Thymus (tissue), 11 donors: ENCODE results near the gene DMPK. TPM values are rescaled to one million over a fixed set of nuclear protein-coding genes. Genes with fewer than 3 reads are reported as not detected.

Experiments
- DNase-seq, 9 donors: peaks; one replicate each; pipeline ENCODE4 v3.0.0-alpha.2; 2013; ENCODE audit warnings: low spot score in 9 of 9, low read depth in 6 of 9, missing footprints in 1 of 9
- H3K27ac ChIP-seq, 2 donors: one replicate each; pipeline ENCODE4 v1.5.1; 2013; ENCODE audit warnings: control low read depth in 1 of 2, low read depth in 1 of 2, low read length in 1 of 2, mild to moderate bottlenecking in 1 of 2, moderate library complexity in 1 of 2
- H3K27me3 ChIP-seq, 2 donors: one replicate each; pipeline ENCODE4 v1.5.1; 2013; ENCODE audit warnings: low read length in 1 of 2; ENCODE audit not compliant: control insufficient read depth in 2 of 2, insufficient read depth in 1 of 2
- H3K36me3 ChIP-seq, 2 donors: one replicate each; pipeline ENCODE4 v1.5.1; 2013; ENCODE audit warnings: low read length in 1 of 2, mild to moderate bottlenecking in 1 of 2, moderate library complexity in 1 of 2; ENCODE audit not compliant: control insufficient read depth in 2 of 2, insufficient read depth in 2 of 2
- H3K4me1 ChIP-seq, 2 donors: one replicate each; pipeline ENCODE4 v1.5.1; 2013; ENCODE audit warnings: low read length in 2 of 2; ENCODE audit not compliant: control insufficient read depth in 2 of 2, insufficient read depth in 2 of 2
- H3K4me3 ChIP-seq, 2 donors: one replicate each; pipeline ENCODE4 v1.5.1; 2013; ENCODE audit warnings: low read length in 2 of 2, control low read depth in 1 of 2, mild to moderate bottlenecking in 1 of 2
- H3K9me3 ChIP-seq, 2 donors: one replicate each; pipeline ENCODE4 v1.5.1; 2013; ENCODE audit warnings: low read length in 1 of 2, mild to moderate bottlenecking in 1 of 2; ENCODE audit not compliant: control insufficient read depth in 2 of 2, insufficient read depth in 1 of 2
- WGBS: extraction: QIAGEN DNeasy Blood & Tissue Kit; methylation state at CpG from one replicate; pipeline ENCODE4 v1.1.7; 2013; 5-methylcytosine and 5-hydroxymethylcytosine counted together
- polyA plus RNA-seq: library from polyadenylated mRNA; stranded (reverse); fragments of 200-250 nt; gene quantifications from one replicate; pipeline ENCODE4 v1.2.3, GENCODE V29; 2013
- total RNA-seq: library from RNA; stranded (reverse); fragments of 120-200 nt; gene quantifications from one replicate; pipeline ENCODE4 v1.2.4, GENCODE V29; 2013
- donor health status: healthy.

Gene DMPK
- total and polyA plus RNA-seq, 2 donors: 3.9 to 59.4 TPM

DNA sequence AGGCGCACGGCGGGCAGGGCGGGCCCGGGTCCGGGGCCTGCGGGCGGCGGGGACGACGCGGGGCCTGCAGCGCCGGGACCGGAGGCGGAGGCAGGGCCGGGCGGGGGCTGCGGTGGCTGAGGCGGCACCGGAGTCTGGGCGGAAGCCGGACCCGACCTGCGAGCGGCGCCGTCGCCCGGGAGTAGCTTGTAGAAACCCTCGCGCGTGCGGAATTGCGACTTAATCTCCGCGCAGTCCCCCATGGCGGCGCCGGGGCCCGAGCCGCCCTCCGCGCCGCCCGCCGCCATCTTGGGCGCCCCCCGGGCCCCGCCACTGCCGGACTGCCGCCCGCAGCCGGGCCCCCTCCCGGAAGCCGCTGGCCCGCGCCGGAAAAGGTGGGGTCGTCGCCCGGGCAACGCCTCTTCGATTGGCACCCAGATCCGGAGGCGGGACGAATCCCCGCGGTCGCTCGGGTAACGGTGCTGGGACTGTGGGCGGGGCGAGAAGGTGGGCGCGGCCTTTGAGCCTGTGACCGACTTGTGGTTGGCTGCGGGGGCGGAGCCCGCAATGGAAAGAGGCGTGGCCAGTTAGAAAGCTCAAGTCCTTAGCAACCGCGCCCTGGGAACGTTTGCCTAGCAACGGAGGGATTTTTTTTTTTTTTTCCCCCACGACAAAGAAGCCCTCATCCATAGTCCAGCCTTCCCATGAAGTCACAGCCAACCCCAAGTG, 10.3 kb upstream of the DMPK start, which contains the start of gene DMWD:
Gene DMWD (minus strand): TSS at position 376 of the 708 bp plus-strand sequence. CDS start 89 bp downstream, at position 287.
- H3K27ac ChIP-seq: peak within 1 kb of the TSS in 1 of 2 donors; percentile 40
- peak; percentile 93 to 99 (median 98) for DNase-seq
- H3K36me3 ChIP-seq: peaks cover 18 to 23% of the 10 kb centered on the region in 2 donors
- H3K9me3 ChIP-seq: no peaks in the 10 kb centered on the region
- H3K4me1 ChIP-seq: peaks cover 14 to 24% of the 10 kb centered on the region in 2 donors
- peak within 1 kb of the TSS; percentile 63 to 86 for H3K4me3 ChIP-seq
- H3K27me3 ChIP-seq: peaks cover 0 to 31% of the 10 kb centered on the region in 2 donors
- WGBS: under 1% methylated on average over 86 of the region's 86 CpGs

DNA sequence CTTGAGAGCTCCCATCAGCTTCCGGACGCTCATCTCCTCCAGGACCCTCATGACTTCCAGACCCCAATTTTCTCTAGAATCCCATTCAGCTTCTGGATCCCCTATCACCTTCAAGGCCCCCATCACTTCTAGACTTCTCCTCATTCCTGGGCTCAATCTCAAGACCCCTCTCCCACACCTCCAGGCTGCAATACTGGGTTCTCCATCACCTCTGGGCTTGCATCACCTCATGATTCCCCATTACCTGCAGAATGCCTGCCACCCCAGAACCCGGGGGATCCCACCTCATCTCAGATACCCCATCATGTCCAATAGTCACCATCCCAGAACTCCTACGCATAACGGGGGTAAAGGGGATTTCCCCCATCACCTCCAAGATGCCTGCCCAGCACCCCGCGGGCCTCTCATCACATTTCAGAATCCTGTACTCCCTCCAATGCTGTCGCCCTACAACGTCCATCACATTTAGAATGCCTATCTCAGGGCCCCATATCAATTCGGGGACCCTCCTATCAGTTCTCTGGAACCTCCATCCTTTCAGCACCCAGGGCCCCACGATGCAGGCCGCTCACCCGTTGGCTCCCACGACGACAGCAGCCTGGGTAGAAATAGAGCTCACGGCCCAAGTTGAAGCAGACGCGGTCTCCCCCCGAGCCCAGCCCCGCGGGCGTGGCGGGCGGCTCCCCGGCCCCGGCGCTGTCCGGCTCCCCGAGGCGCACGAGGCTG, 9.6 kb upstream of the DMPK start:
- Histone ChIP-seq H3K27me3 (peaks cover 0 to 33% of the 10 kb centered on the region in 2 donors), H3K36me3 (peaks cover 26 to 30% of the 10 kb centered on the region in 2 donors), H3K4me3 (peak overlapping the region; percentile 63 to 86), H3K27ac (no peak overlapping the region), H3K4me1 (peaks cover 14 to 24% of the 10 kb centered on the region in 2 donors), H3K9me3 (no peaks in the 10 kb centered on the region)
- DNase-seq: no peak
- WGBS: 9% methylated on average over 31 of the region's 31 CpGs

DNA sequence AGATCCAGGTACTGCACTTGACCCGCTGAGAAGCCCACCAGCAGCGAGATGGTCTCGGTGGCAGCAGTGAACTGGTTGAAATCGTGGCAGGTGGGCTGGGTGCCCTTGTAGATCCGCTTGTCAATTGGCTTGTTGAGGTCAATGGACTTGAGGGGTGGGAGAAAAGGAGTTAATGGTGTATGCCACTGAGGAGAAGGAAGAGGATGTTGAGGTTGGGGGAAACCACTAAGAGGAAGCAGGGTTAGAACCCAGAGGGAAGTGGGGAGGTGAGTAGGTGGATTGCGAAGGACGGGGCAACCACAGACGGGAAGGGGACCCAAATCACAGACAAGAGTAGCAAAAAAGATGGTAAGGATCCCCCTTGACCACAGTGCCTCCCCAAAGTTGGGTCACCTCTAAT, 8.7 kb upstream of the DMPK start:
- peak in 1 of 9 donors; percentile 63 for DNase-seq
- peaks cover 14 to 24% of the 10 kb centered on the region in 2 donors for H3K4me1 ChIP-seq
- no peak overlapping the region for H3K27ac ChIP-seq
- peaks cover 35 to 39% of the 10 kb centered on the region in 2 donors for H3K36me3 ChIP-seq
- H3K4me3 ChIP-seq: peak overlapping the region in 1 of 2 donors; percentile 63
- WGBS: 14% methylated on average over 8 of the region's 8 CpGs
- H3K9me3 ChIP-seq: no peaks in the 10 kb centered on the region
- peaks cover 0 to 36% of the 10 kb centered on the region in 2 donors for H3K27me3 ChIP-seq

DNA sequence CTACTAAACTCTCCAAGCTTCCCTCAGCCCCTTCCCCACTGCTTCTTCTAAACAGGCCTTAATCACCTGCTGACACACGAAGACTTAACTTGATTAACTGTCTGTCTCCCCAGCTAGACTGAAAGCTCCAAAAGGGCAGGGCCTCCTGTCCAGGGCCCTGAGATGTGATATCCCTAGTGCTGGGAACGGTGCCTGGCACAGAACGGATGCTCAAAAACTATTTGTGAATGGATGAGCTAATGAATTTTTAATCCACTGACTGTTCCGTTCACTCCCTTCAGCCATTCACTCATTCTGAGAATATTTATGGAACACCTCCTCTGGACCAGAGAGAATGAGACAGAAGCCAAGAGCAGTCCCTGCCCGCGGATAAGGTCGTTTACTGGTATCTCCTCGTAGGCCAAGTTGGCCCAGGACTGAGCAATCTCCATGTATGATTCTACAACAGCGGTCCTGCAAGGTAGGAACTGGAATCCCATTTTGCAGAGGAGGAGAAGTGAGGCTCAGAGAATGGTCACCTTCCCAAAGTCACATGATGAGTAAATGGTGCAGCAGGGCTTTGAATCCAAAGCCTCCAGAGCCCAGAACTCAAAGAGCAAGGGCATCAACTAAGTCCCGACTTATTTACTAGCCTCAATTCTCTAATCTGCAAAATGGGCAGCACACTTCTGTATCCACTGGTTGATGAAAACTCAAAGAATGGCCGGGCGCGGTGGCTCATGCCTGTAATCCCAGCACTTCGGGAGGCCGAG, 6.9 kb upstream of the DMPK start:
- Histone ChIP-seq H3K4me3 (no peak overlapping the region), H3K27me3 (peaks cover 0 to 30% of the 10 kb centered on the region in 2 donors), H3K4me1 (peaks cover 14 to 24% of the 10 kb centered on the region in 2 donors), H3K27ac (no peak overlapping the region), H3K9me3 (no peaks in the 10 kb centered on the region), H3K36me3 (peaks cover 48% of the 10 kb centered on the region in 2 donors)
- WGBS: 98% methylated on average over 15 of the region's 15 CpGs
- no peak for DNase-seq

DNA sequence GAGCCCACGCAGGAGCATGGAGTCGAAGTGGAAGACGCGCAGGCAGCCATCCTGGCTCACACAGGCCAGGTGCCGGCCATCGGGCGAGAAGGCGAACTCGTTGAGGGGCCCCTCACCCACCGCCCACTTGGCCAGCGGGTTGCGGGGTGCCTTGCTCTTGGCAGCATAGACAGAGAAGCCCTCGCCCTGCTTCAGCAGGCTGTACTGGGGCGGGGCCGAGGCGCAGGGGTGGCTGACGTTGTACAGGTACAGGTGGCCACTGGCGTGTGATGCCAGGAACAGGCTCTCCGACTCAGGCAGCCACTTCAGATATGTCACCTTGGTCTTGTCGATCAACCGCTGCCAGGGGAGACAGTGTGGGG, 4.2 kb upstream of the DMPK start:
- DNase-seq: no peak
- peaks cover 5 to 10% of the 10 kb centered on the region in 2 donors for H3K4me1 ChIP-seq
- H3K4me3 ChIP-seq: no peak overlapping the region
- H3K27ac ChIP-seq: no peak overlapping the region
- H3K36me3 ChIP-seq: peaks cover 48 to 52% of the 10 kb centered on the region in 2 donors
- H3K9me3 ChIP-seq: peaks cover 0 to 4% of the 10 kb centered on the region in 2 donors
- WGBS: 97% methylated on average over 21 of the region's 21 CpGs
- peaks cover 0 to 47% of the 10 kb centered on the region in 2 donors for H3K27me3 ChIP-seq

DNA sequence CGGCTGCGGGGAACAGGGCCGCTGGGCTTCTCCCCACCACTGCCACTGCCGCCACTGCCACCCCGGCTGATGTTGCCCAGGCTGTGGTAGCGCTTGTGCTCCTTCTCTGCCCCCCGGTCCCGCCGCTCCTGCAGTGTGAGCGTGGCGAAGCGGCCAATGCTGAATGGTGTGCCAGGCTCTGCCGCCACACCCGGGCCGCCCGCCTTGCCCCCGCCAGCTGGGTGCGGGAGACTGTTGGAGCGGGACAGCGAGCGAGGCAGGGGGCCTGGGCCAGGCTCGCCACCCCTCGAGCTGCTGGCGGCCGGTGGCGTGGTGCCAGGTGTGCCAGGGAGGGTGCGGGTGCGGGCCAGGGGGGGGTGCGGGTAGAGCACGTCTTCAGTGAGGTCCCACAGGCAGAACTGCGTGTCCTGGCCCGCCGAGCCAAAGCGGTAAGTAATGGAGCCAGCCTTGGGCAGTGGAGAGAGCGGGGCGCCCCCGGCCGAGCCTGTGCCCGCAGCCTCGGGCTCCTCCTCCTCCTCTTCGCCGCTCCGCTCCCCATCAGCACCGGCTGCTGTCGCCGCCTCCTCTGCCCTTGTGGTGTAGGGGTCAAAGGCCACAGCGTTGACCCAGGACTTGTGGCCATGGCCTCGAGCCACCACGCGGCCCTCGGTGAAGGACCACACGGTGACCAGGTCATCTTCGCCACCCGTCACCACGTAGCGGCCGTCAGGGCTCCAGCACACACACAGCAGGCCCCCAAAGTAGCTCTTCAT, 3.7 kb upstream of the DMPK start:
- DNase-seq: no peak
- Histone ChIP-seq H3K27ac (no peak overlapping the region), H3K4me3 (no peak overlapping the region), H3K27me3 (peaks cover 0 to 53% of the 10 kb centered on the region in 2 donors), H3K4me1 (peaks cover 0 to 5% of the 10 kb centered on the region in 2 donors), H3K36me3 (peaks cover 48 to 52% of the 10 kb centered on the region in 2 donors), H3K9me3 (peaks cover 0 to 4% of the 10 kb centered on the region in 2 donors)
- 97% methylated on average over 57 of the region's 57 CpGs for WGBS

DNA sequence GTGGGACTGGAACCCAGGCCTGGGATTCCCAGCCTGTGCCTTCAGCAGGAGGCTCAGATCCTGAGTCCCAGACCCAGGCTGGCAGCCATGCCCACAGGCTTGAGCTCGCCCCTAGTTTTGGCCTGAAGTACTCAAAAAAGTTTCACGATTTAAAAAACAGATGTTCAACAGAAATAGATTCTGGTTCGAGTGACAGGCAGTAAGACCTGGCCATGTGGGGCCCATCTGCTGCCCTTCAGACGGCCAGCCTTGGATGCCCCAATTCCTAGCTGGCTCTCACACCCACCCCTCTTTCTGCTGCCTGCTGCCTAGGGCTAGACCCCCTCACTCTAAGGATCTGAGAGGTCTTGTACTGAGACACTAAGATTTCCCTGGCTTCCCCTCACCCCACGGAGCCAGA, 2.8 kb upstream of the DMPK start:
- H3K9me3 ChIP-seq: peaks cover 0 to 4% of the 10 kb centered on the region in 2 donors
- peaks cover 1 to 61% of the 10 kb centered on the region in 2 donors for H3K27me3 ChIP-seq
- H3K4me3 ChIP-seq: no peak overlapping the region
- 92% methylated on average over 5 of the region's 5 CpGs for WGBS
- H3K36me3 ChIP-seq: peaks cover 45 to 52% of the 10 kb centered on the region in 2 donors
- H3K27ac ChIP-seq: no peak overlapping the region
- no peak for DNase-seq
- H3K4me1 ChIP-seq: peaks cover 0 to under 1% of the 10 kb centered on the region in 2 donors

DNA sequence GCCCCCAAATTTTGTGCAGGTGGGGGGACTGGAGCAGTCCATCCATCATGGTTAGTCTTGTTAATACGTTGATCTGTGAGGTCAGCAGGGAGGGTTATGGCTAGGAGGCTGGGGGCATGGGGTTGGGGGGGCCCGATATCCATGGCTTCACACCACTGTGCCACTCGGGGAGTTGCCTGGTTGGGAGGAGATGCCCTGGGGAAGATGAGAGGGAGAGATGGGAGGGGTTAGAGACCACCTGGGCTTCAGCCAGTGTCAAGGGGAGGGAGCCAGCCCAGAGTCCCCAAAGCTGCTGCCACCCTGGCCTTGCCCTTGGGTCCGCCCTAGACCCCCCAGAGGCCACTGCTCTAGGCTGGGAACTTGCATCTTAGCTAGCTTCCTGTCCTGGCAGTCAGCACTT, 1.8 kb upstream of the DMPK start:
- H3K27me3 ChIP-seq: peaks cover 2 to 71% of the 10 kb centered on the region in 2 donors
- WGBS: 94% methylated on average over 4 of the region's 4 CpGs
- H3K36me3 ChIP-seq: peaks cover 37 to 47% of the 10 kb centered on the region in 2 donors
- no peak for DNase-seq
- H3K4me1 ChIP-seq: peaks cover 6 to 10% of the 10 kb centered on the region in 2 donors
- no peak overlapping the region for H3K27ac ChIP-seq
- H3K4me3 ChIP-seq: no peak overlapping the region
- H3K9me3 ChIP-seq: peaks cover 0 to 4% of the 10 kb centered on the region in 2 donors
